Chondrocyte (in vitro differentiated cells): ENCODE data around the gene TSPAN15. TPM values are rescaled to one million over a fixed set of nuclear protein-coding genes. Genes with fewer than 3 reads are reported as not detected.

Experiments used
- DNase-seq: peaks from one replicate; pipeline ENCODE4 v3.0.0; 2021; ENCODE audit warnings: mixed read lengths, low spot score
- H3K27ac Mint-ChIP-seq: one replicate; pipeline ENCODE4 v1.8.0; 2021; ENCODE audit warnings: mild to moderate bottlenecking, moderate library complexity, mixed read lengths; ENCODE audit not compliant: unreplicated experiment
- H3K27me3 Mint-ChIP-seq: 2 replicates; pipeline ENCODE4 v1.8.0; 2021; ENCODE audit warnings: low read depth, mixed read lengths
- H3K36me3 Mint-ChIP-seq: 2 replicates; pipeline ENCODE4 v1.8.0; 2021; ENCODE audit warnings: low read depth, mixed read lengths
- H3K4me1 Mint-ChIP-seq: 2 replicates; pipeline ENCODE4 v1.8.0; 2021; ENCODE audit warnings: low read depth, mild to moderate bottlenecking, mixed read lengths
- H3K4me3 Mint-ChIP-seq: one replicate; pipeline ENCODE4 v1.8.0; 2021; ENCODE audit warnings: mild to moderate bottlenecking, moderate library complexity, mixed read lengths; ENCODE audit not compliant: unreplicated experiment
- H3K9me3 Mint-ChIP-seq: 2 replicates; pipeline ENCODE4 v1.8.0; 2021; ENCODE audit warnings: low read depth, mixed read lengths
- total RNA-seq: library from RNA; stranded (reverse); gene quantifications from 3 replicates; pipeline ENCODE4 v1.2.1, GENCODE V29; 2021
- TF ChIP-seq, protein P1 (sequence below): fragments of 200-600 bp; sonication (generic); IDR thresholded peaks from 2 replicates; pipeline ENCODE4 v1.5.0; 2021; ENCODE audit warnings: antibody characterized with exemption, mild to moderate bottlenecking, moderate library complexity

The TSPAN15 gene
- total RNA-seq, 1 donor from 2014 or later = 8.9 TPM

GRCh38 chr10:69490876-69491275, 39.6 kb downstream of the TSPAN15 start:
- Mint-ChIP-seq H3K27ac (no peak overlapping the region), H3K27me3 (no peaks in the 10 kb centered on the region), H3K9me3 (peaks cover 12% of the 10 kb centered on the region), H3K36me3 (peaks cover 8% of the 10 kb centered on the region), H3K4me1 (peaks cover 11% of the 10 kb centered on the region), H3K4me3 (no peak overlapping the region)
- TF ChIP-seq, protein P1, sequence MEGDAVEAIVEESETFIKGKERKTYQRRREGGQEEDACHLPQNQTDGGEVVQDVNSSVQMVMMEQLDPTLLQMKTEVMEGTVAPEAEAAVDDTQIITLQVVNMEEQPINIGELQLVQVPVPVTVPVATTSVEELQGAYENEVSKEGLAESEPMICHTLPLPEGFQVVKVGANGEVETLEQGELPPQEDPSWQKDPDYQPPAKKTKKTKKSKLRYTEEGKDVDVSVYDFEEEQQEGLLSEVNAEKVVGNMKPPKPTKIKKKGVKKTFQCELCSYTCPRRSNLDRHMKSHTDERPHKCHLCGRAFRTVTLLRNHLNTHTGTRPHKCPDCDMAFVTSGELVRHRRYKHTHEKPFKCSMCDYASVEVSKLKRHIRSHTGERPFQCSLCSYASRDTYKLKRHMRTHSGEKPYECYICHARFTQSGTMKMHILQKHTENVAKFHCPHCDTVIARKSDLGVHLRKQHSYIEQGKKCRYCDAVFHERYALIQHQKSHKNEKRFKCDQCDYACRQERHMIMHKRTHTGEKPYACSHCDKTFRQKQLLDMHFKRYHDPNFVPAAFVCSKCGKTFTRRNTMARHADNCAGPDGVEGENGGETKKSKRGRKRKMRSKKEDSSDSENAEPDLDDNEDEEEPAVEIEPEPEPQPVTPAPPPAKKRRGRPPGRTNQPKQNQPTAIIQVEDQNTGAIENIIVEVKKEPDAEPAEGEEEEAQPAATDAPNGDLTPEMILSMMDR = no peak
- no peak for DNase-seq

- TF ChIP-seq, protein P1 = no peak
- Mint-ChIP-seq H3K4me1 (peaks cover 11% of the 10 kb centered on the region), H3K27me3 (no peaks in the 10 kb centered on the region), H3K36me3 (peaks cover 8% of the 10 kb centered on the region), H3K9me3 (peaks cover 12% of the 10 kb centered on the region), H3K4me3 (no peak overlapping the region), H3K27ac (no peak overlapping the region)
- no peak for DNase-seq
Measured at GRCh38 chr10:69491611-69492010, 40.3 kb downstream of the TSPAN15 start.

DNA sequence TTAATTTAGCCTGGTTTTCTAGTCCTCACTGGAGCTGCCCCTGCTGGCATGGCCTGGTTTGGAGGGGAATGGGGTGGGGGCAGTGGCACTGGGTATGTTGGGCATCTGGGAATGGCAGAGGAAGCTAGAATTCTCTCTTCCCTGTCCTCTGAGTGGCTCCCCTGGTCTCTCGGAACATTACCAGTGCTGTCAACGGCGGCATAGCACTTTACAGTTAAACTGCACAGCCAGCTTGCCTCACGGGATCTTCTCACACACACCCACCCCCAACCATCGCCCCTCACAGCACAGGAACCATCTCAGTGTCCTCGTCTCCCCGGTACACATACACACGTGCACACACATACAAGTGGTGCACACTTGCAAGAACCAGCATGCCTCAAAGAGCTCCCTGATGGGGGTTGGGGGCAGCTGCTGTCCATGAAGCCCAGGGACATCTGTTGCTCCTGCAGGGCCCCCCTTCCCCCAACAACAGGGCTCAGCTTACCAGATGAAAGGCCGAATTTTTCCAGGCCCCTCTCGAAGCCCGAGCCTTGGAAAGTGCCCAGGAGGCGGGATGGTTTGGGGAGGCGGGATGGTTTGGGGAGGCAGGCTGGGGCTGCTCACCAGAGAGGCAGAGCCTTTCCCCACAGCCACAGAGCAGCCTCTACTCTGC, 41.0 kb downstream of the TSPAN15 start:
- Mint-ChIP-seq H3K27me3 (no peaks in the 10 kb centered on the region), H3K4me1 (peaks cover 8% of the 10 kb centered on the region), H3K4me3 (no peak overlapping the region), H3K9me3 (peaks cover 12% of the 10 kb centered on the region), H3K27ac (no peak overlapping the region), H3K36me3 (peaks cover 8% of the 10 kb centered on the region)
- TF ChIP-seq, protein P1 = no peak
- no peak for DNase-seq

GRCh38 chr10:69492746-69493462, 41.6 kb downstream of the TSPAN15 start:
- H3K9me3 Mint-ChIP-seq = peaks cover 9% of the 10 kb centered on the region
- H3K36me3 Mint-ChIP-seq = peaks cover 8% of the 10 kb centered on the region
- no peak overlapping the region for H3K27ac Mint-ChIP-seq
- no peak overlapping the region for H3K4me3 Mint-ChIP-seq
- H3K27me3 Mint-ChIP-seq = no peaks in the 10 kb centered on the region
- TF ChIP-seq, protein P1 = no peak
- no peak for DNase-seq
- H3K4me1 Mint-ChIP-seq = peaks cover 3% of the 10 kb centered on the region

DNA sequence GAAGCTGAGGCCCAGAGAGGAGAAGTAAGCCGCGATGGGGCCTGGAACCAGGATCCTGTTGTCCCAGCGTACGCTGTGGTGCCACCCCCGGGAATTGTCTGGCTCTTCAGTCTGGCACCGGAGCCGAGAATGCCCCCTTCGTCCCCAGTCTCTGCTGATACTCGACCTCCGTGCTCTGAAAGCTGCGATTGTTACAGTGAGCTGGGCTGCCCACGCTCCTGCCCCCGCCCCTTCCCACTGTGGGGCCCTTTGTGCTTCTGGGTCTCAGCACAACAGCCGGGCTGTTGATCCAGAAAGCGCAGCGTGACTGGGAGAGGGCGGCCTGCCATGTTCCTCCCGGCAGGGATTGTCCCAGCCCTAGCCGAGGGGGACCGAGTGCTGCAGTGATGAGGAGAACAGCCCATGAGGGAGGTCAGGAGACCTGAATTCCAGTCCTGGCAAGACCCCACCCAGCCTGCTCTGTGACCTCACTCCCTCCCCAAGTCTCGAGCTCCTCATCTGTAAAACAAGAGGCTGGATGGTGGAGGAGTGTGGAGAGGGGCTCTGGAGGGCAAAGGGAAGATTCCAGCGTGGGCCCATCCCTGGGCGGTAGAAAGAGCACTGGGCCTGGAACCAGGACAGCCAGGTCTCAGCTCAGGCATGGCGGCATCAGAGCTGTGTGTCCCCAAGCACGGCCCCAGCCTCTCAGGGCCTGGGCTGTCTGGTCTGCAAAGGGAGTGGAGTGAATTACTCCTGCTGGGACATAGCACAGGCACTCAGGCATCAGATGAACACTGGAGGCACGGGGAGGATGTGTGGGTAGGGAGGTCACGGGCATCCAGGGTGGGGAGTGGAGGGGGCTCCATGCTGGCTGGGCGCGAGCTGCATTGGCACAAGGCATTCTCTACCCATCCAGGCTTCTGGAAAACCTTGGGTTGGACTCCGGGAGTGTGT, 43.6 kb downstream of the TSPAN15 start:
- H3K9me3 Mint-ChIP-seq = no peaks in the 10 kb centered on the region
- H3K27me3 Mint-ChIP-seq = no peaks in the 10 kb centered on the region
- H3K27ac Mint-ChIP-seq = no peak overlapping the region
- H3K4me1 Mint-ChIP-seq = peaks cover 20% of the 10 kb centered on the region
- TF ChIP-seq, protein P1 = no peak
- H3K36me3 Mint-ChIP-seq = no peaks in the 10 kb centered on the region
- no peak for DNase-seq
- H3K4me3 Mint-ChIP-seq = no peak overlapping the region
